HL-60 (cell line): ENCODE measurements around the gene MYO1E.
A peak's percentile ranks its signal among the peaks of the same experiment; 100 is the strongest.

Source experiments
- DNase-seq, 2 experiments: peaks; one replicate each; pipeline ENCODE4 v3.0.0-alpha.2; 2010 to 2020; ENCODE audit warnings: low read depth in 1 of 2, low spot score in 1 of 2
- H3K27ac ChIP-seq: fragments of 250-450 bp; sonication (Bioruptor Pico); replicated peaks from 2 replicates; pipeline ENCODE4 v1.5.1; 2020; ENCODE audit warnings: mild to moderate bottlenecking, moderate library complexity
- H3K27me3 ChIP-seq: fragments of 250-450 bp; sonication (Bioruptor Pico); 2 replicates; pipeline ENCODE4 v1.5.1; 2021; ENCODE audit warnings: mild to moderate bottlenecking, moderate library complexity; ENCODE audit not compliant: insufficient read depth, poor library complexity, severe bottlenecking
- H3K4me3 ChIP-seq: replicated peaks from 2 replicates; pipeline ENCODE4 v1.5.1; 2011; ENCODE audit warnings: mild to moderate bottlenecking, control low read depth, low read length; ENCODE audit not compliant: insufficient read depth
- CTCF ChIP-seq: IDR thresholded peaks from one replicate; pipeline ENCODE4 v1.5.1; 2011; ENCODE audit warnings: low read length, control low read depth, inconsistent platforms; ENCODE audit not compliant: insufficient read depth
- GABPA ChIP-seq: IDR thresholded peaks from 2 replicates; pipeline ENCODE4 v1.6.1; 2012; ENCODE audit warnings: low read depth
- POLR2AphosphoS5 ChIP-seq: IDR thresholded peaks from 2 replicates; pipeline ENCODE4 v1.6.1; 2012; ENCODE audit warnings: low read depth
- REST ChIP-seq: IDR thresholded peaks from 2 replicates; pipeline ENCODE4 v1.6.1; 2012; ENCODE audit warnings: low read depth; ENCODE audit not compliant: insufficient replicate concordance
- SPI1 ChIP-seq: IDR thresholded peaks from 2 replicates; pipeline ENCODE4 v1.6.1; 2012; ENCODE audit warnings: low read depth, mild to moderate bottlenecking, borderline replicate concordance

Gene MYO1E

GRCh38 chr15:59376733-59377132 is 4.1 kb upstream of the MYO1E start:
- TF ChIP-seq SPI1 (no peak), CTCF (no peak), POLR2AphosphoS5 (no peak), GABPA (no peak), REST (no peak)
- peaks cover 20% of the 10 kb centered on the region for H3K27me3 ChIP-seq
- H3K4me3 ChIP-seq: no peak overlapping the region
- DNase-seq: no peak
- H3K27ac ChIP-seq: no peak overlapping the region

- TF ChIP-seq CTCF (no peak), POLR2AphosphoS5 (no peak), REST (no peak), GABPA (no peak), SPI1 (no peak)
- DNase-seq: no peak
- peak overlapping the region; percentile 82 for H3K4me3 ChIP-seq
- no peak overlapping the region for H3K27ac ChIP-seq
- peaks cover 36% of the 10 kb centered on the region for H3K27me3 ChIP-seq
These were observed 544 bp upstream of the MYO1E start for GRCh38 chr15:59373215-59373614.

- Histone ChIP-seq H3K27me3 (peaks cover 36% of the 10 kb centered on the region), H3K27ac (no peak overlapping the region), H3K4me3 (peak overlapping the region; percentile 82)
- TF ChIP-seq GABPA: no peak
- no peak for TF ChIP-seq POLR2AphosphoS5
- TF ChIP-seq CTCF: no peak
- no peak for TF ChIP-seq REST
- TF ChIP-seq SPI1: no peak
- DNase-seq: no peak
These were observed 966 bp downstream of the MYO1E start for GRCh38 chr15:59371458-59372351.
